ENCODE results near the gene RTP2.

RTP2 gene

DNA sequence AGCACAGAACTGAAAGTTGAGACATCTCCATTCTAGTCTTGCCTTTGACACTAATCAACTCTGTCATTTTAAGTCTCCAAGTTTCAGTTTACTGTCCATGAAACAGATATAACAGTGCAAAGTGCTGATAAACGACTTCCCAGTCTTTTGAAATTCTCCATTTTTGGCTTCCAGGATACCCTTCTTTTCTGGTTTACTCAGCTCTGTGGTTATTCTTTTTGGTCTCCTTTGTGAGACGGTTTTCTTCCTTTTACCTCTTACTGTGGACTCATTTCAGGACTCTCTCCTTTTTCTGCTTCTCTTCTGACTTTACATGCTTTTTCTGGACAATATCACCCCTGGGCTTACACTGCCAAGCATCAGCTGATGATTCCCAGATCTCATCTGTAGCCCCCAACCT is 51.1 kb downstream of the RTP2 start:
- TF ChIP-seq, protein P1, sequence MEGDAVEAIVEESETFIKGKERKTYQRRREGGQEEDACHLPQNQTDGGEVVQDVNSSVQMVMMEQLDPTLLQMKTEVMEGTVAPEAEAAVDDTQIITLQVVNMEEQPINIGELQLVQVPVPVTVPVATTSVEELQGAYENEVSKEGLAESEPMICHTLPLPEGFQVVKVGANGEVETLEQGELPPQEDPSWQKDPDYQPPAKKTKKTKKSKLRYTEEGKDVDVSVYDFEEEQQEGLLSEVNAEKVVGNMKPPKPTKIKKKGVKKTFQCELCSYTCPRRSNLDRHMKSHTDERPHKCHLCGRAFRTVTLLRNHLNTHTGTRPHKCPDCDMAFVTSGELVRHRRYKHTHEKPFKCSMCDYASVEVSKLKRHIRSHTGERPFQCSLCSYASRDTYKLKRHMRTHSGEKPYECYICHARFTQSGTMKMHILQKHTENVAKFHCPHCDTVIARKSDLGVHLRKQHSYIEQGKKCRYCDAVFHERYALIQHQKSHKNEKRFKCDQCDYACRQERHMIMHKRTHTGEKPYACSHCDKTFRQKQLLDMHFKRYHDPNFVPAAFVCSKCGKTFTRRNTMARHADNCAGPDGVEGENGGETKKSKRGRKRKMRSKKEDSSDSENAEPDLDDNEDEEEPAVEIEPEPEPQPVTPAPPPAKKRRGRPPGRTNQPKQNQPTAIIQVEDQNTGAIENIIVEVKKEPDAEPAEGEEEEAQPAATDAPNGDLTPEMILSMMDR (IDR thresholded peaks at IDR 0.05) = no peak

Data from LNCAP (cell line).